GM12873 (cell line): ENCODE measurements around the gene HDAC3.
A peak's percentile ranks its signal among the peaks of the same experiment; 100 is the strongest.

Experiments used
- TF ChIP-seq, protein P1 (sequence below): IDR thresholded peaks from 2 replicates; pipeline ENCODE4 v1.5.1; 2012; ENCODE audit warnings: low read depth, mild to moderate bottlenecking, moderate library complexity, low read length, control low read depth; ENCODE audit not compliant: insufficient read depth; ENCODE audit errors: missing control alignments

HDAC3 gene

DNA sequence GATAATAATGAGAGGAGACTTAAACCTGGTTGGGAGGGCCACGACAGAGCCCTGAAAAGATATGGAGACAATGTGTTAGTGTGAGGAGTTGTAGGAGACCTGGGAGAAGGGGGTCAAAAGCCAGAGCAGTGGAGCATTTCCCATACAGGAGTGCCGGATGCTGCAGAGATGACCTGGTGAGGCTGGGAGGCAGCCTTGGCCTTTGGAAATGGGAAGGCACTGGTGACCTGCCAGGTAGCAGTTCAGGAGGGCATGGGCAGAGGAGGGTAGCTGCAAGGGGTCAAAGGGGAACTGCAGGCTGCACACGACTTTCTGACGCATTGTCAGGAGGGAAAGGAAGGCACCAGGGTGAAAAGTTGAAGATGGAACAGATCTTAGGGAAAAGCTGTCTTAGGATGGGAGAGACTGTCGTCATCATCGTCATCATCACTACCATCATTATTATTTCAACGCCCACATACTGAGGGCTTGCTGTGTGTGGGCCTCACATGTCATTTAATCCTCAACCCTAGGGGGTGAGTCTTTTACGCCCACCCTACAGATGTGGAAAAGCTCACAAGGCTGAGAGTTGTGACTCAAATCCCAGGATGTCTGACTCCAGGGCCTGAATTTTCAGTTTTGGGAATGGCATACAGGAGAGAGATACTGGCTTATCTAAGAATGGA, 32.1 kb upstream of the HDAC3 start:
- TF ChIP-seq, protein P1, sequence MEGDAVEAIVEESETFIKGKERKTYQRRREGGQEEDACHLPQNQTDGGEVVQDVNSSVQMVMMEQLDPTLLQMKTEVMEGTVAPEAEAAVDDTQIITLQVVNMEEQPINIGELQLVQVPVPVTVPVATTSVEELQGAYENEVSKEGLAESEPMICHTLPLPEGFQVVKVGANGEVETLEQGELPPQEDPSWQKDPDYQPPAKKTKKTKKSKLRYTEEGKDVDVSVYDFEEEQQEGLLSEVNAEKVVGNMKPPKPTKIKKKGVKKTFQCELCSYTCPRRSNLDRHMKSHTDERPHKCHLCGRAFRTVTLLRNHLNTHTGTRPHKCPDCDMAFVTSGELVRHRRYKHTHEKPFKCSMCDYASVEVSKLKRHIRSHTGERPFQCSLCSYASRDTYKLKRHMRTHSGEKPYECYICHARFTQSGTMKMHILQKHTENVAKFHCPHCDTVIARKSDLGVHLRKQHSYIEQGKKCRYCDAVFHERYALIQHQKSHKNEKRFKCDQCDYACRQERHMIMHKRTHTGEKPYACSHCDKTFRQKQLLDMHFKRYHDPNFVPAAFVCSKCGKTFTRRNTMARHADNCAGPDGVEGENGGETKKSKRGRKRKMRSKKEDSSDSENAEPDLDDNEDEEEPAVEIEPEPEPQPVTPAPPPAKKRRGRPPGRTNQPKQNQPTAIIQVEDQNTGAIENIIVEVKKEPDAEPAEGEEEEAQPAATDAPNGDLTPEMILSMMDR = no peak

DNA sequence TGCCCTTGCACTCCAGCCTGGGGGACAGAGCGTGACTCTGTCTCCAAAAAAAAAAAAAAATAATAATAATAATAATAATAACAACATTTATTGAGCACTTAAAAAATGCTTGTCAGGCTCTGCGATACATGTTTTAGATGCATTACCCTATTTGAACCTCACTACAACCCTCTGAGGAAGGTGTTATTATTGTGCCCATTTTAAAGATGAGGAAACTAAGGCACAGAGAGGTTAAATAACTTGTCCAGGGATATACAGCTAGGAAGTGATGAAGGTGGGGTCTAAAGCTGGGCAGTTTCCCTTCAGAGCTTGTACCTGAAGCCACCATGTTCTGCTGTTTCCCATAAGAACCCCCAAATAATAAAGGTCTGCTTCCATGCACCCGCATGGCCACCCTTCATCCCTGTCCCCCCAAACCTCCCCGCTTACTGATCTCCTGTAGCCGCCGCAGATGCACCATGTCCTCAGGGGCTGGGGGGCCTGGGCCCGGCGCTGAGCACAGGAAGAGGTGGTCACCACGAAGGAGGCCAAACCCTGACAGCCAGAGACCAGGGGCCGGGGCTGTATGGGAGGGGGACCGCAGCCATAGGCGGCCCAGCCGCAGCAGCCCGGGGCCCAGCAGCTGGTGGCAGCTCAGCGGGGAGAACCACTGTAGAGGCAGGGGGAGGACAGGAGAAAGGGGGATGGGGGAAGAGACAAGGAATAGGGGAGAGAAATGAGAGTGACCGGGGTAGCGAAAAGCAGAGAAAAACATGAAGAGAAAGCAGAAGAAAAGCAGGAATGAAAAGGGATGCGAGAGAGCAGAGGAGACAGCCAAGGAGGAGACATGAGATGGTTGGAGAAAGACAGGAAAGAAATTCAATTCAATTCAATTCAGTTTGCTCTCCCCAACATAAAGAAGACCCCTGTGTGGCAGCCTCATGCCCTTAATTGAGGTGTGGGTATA, 29.6 kb upstream of the HDAC3 start:
- TF ChIP-seq, protein P1 = no peak

DNA sequence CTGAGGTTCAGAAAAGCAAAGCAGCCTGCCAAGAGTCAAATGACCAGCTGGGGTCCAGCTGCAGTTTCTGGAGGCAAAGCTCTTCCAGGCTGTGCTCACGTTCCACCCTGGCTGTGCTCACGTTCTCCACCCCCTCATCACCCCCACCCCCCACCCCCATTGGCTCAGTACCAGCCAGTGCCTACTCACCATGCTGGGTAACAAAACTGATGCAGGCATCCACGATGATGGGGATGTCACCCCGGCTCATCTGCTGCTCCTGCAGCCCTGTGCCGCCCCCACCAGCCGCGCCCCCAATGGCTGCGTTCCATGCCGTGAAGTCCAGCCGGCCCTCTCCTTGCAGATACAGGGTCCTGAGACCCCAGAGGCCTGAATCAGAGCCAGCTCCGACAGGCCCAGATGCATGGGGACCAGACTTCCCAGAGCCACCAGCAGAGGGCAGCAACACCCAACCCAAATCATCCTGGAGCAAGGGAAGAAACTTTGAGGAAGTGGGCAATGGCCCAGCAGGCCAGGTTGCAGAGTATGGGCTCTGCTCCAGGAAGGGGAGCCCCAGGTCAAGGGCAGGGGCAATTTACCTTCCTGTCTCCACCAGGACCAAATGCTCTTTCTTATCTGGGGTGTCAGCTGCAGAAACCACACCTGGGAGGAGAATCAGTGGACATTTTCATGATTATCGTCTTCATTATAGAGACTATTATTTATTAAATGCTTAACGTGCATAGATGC, 28.2 kb upstream of the HDAC3 start:
- TF ChIP-seq, protein P1 = peak; percentile 97

DNA sequence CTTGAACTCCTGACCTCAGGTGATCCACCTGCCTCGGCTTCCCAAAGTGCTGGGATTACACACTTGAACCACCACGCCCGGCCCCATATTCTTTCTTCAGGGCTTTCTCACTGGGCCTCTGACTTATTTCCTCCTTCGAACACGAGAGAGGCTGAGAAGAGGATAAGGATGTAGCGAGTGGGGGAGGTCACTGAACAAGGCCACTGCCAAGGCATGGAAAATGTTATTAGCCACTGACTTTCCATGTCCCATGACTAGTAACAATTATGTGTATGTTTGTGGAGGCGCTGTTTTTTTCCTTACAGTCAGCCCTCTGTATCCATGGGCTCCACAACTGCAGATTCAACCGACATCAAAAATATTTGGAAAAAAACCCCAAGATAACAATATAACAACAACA, 26.9 kb upstream of the HDAC3 start:
- TF ChIP-seq, protein P1 = no peak

DNA sequence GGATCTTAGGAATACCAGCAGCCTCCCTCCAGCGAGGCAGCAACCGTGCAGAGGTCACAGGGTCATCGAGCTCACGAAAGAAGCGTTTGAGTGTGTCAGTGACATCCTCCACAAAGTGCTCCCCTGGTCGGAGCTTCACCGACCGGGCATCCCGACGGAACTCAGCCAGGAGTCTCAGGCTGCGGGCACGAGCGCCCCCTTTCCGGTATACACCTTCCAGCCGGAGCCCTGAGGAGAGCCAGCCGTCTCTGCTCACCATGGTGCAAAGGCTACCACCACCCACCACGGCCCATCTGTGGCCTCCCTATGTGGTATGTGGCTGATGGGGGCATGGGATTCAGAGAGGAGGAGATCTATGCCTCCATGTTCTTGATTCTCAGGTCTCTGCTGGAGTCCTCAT, 25.4 kb upstream of the HDAC3 start:
- TF ChIP-seq, protein P1 = no peak

DNA sequence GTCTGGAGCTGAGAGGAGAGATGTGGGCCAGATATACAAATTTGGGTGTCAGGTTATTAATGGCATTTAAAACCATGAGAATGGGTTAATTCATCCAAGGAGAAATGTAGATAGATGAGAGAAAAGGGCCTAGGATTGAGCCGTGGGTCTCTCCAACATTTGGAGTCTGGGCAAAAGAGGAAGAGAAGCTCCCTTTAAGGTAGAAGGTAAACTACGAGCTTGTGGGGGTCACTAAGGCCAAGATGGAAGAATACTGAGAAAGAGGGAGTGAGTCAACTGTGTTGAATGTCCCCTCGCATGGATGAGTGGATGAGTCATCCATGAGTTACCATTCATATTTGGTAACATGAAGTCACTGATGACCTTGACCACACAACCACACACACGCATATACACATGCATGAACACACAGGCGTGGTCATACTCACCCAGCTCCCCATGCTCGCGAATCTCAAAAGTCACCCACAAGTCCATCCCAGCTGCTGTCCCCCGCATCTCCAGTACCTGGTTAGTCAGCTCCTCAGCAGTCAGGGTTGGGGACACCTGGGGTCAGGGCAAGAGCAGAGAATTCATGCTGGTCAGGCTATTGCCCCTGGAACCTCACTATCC, 21.4 kb upstream of the HDAC3 start:
- TF ChIP-seq, protein P1 = no peak

DNA sequence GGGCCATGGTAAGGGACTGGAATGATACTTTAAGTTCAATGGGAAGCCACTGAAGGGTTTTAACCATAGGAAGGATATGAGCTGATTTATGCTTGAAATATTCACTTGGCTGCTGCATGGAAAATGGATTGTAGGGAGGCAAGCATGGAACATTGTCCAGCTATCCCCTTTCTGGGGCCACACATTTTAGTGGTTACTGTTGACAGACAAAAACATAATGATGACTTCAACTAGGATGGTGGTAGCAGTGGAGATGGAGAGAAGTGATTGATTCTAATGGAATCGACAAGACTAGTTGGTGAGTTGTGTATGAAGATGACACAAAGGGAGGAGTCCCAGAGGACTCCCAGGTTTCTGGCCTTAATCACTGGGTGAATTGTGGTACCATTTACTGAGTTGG, 20.8 kb upstream of the HDAC3 start:
- TF ChIP-seq, protein P1 = no peak
